Measurements from ENCODE around the gene CAPN9. TPM values are rescaled to one million over a fixed set of nuclear protein-coding genes. Genes with fewer than 3 reads are reported as not detected.

CAPN9 gene
- total RNA-seq, 6 experiments from 2014 or later, result not detected

DNA sequence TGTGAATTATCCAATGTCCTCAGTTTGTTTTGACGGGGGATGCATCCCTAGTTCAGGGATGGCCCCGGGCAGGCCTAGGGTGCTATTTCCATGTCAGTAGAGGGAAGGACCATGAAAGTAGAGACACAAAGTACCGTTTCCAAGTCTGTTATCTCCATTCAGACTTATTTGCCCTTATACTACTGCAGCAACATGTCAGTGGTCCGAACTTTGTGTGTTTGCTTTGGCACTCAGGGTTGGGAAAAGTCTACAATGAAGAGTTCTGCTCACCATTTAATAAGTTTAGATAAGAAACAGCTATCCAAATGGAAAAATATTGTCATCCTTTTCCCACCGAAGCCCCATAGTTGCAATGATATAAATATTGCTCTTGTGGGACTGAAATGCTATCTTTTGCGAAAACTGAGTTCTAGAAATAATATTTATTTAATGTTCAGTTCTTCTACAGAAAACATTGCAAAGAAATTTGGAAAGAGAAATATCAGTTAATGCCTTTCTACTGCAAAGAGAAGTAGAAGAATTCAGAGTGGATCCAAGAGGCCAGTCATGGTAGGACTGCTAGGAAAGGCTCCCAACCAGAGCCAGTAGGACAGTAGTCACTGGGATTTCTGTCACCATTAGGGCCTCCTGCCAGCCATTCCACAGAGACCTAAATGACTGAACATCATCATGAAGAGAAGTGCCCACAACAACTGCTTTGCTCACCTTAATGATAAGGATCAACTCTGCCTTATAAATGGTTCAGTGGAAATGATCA lies 21.8 kb upstream of the CAPN9 start:
- Mint-ChIP-seq H3K27me3 (ENCODE audit: insufficient read depth) (peaks cover 8% of the 10 kb centered on the region), H3K36me3 (ENCODE audit: low read depth) (no peaks in the 10 kb centered on the region), H3K4me3 (no peak overlapping the region), H3K4me1 (ENCODE audit: low read depth) (no peaks in the 10 kb centered on the region), H3K9me3 (no peaks in the 10 kb centered on the region; the same call in 1 of the 2 replicates), H3K27ac (no peak overlapping the region)
- TF ChIP-seq, protein P1, sequence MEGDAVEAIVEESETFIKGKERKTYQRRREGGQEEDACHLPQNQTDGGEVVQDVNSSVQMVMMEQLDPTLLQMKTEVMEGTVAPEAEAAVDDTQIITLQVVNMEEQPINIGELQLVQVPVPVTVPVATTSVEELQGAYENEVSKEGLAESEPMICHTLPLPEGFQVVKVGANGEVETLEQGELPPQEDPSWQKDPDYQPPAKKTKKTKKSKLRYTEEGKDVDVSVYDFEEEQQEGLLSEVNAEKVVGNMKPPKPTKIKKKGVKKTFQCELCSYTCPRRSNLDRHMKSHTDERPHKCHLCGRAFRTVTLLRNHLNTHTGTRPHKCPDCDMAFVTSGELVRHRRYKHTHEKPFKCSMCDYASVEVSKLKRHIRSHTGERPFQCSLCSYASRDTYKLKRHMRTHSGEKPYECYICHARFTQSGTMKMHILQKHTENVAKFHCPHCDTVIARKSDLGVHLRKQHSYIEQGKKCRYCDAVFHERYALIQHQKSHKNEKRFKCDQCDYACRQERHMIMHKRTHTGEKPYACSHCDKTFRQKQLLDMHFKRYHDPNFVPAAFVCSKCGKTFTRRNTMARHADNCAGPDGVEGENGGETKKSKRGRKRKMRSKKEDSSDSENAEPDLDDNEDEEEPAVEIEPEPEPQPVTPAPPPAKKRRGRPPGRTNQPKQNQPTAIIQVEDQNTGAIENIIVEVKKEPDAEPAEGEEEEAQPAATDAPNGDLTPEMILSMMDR (IDR thresholded peaks at IDR 0.05), result no peak
- no peak for DNase-seq

DNA sequence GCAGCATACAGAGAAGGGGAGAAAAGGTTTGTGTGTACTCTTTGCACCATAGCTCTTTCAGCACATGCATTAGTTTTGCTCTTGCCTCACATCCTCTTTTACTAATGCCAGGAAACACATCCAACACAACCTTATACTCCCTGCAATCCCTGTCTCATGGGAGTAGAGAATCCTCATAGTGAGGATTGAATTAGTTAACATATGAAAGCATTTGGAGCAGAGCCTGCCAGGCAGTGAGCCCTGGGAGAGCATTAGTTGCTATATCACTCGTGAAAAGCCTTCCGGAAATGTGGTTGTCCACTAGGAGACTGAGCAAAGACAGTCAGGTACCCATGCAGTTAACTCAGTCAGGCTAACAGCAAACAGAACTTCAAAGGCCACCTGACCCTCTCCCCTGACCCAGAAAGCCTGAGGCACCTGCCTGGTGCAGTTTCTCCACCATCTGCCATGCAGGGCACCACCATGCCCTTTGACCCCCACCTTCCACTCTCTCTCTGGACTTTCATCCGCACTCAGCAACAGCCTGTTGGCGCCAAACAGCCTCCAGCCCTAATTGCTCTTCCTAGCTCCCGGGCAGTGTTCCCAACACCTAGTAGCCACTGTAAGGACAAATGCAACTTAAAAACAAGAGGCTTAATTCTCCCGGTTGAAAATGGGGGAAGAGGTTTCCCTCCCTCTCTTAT lies 18.3 kb upstream of the CAPN9 start:
- Mint-ChIP-seq H3K27me3 (ENCODE audit: insufficient read depth) (peaks cover 7% of the 10 kb centered on the region), H3K4me1 (ENCODE audit: low read depth) (no peaks in the 10 kb centered on the region), H3K9me3 (no peaks in the 10 kb centered on the region), H3K27ac (no peak overlapping the region), H3K36me3 (ENCODE audit: low read depth) (no peaks in the 10 kb centered on the region), H3K4me3 (no peak overlapping the region)
- DNase-seq, result no peak
- TF ChIP-seq, protein P1 (IDR thresholded peaks at IDR 0.05), result no peak

DNA sequence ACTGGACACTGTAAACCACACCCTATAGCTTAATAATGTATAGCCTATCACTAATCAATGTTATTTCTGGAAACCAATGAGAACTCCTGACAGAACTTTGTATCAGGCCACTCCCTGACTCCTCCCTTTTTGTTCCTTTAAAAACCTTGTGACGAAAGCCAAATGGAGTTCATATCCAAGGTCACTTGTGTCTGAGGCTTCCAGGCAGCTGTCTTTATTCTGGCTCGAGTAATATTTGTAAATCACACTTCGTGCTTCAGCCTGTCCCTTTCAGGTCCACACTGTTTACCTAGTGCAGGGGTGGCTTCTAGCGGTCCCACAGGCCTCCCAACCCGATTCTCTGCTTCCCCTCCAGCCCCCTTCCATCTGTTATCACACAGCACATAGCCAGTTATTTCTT lies 16.2 kb upstream of the CAPN9 start:
- Mint-ChIP-seq H3K36me3 (ENCODE audit: low read depth) (no peaks in the 10 kb centered on the region), H3K27ac (no peak overlapping the region), H3K4me3 (no peak overlapping the region), H3K4me1 (ENCODE audit: low read depth) (no peaks in the 10 kb centered on the region), H3K27me3 (ENCODE audit: insufficient read depth) (peaks cover 10% of the 10 kb centered on the region), H3K9me3 (no peaks in the 10 kb centered on the region)
- TF ChIP-seq, protein P1 (IDR thresholded peaks at IDR 0.05), result no peak
- no peak for DNase-seq

DNA sequence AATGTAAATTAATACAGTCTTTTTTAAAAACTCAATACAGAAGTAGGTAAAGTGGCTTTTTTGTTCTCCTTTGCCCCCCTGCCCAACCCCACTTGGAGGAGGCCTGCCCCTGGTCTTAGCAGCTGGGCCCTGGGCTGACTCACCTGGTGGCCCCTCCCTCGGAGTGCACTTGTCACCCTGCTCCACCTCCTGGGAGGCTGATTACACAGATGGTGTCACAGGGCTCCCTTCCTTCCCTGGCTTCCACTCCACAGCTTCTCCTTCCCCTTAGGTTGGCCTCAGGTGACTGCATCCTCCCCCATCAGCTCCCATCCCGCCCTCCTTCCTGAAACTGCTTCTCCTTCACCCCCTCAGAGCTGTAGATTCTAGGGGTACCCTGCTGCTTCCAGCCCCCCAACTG lies 11.7 kb upstream of the CAPN9 start:
- no peak overlapping the region for H3K27ac Mint-ChIP-seq
- H3K4me1 Mint-ChIP-seq (ENCODE audit: low read depth), result 0 out of 2 replicates have a peak, but pooled peaks cover 4% of the 10 kb centered on the region
- H3K27me3 Mint-ChIP-seq (ENCODE audit: insufficient read depth), result peaks cover 12% of the 10 kb centered on the region
- no peak overlapping the region for H3K4me3 Mint-ChIP-seq
- no peak for DNase-seq
- no peaks in the 10 kb centered on the region for H3K9me3 Mint-ChIP-seq
- TF ChIP-seq, protein P1 (IDR thresholded peaks at IDR 0.05), result no peak
- no peaks in the 10 kb centered on the region for H3K36me3 Mint-ChIP-seq (ENCODE audit: low read depth)

DNA sequence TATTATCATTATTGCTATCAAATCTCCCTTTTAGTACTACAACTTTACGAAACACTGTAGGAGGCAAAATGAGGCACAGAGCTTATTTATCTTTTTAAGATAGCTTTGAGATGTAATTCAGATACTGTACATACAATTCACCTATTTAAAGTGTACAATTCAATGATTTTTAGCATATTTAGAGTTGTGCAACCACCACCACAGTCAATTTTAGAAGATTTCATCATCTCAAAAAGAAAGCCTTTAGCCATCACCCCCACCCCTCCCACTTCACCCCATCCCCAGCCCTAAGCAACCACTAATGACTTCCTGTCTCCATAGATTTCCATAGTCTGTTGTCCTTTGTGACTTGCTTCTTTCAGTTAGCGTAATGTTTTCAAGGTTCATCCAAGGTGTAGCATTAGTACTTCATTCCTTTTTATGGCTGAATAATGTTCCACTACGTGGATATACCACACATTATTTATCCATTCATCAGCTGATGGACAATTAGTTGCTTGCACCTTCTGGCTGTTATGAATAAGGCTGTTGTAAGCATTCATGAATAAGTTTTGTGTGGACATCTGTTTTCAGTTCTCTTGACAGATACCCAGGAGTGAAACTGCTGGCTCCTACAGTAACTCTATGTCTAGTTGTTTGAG lies 9.4 kb upstream of the CAPN9 start:
- H3K27me3 Mint-ChIP-seq (ENCODE audit: insufficient read depth), result peaks cover 8% of the 10 kb centered on the region
- H3K27ac Mint-ChIP-seq, result no peak overlapping the region
- no peak for DNase-seq

More for the DNA sequence above, 9.4 kb upstream of the CAPN9 start:
- H3K4me3 Mint-ChIP-seq, result no peak overlapping the region
- no peaks in the 10 kb centered on the region for H3K9me3 Mint-ChIP-seq
- 0 out of 2 replicates have a peak, but pooled peaks cover 4% of the 10 kb centered on the region for H3K4me1 Mint-ChIP-seq (ENCODE audit: low read depth)
- H3K36me3 Mint-ChIP-seq (ENCODE audit: low read depth), result no peaks in the 10 kb centered on the region
- TF ChIP-seq, protein P1 (IDR thresholded peaks at IDR 0.05), result no peak

All from HFFc6 (cell line).